Activated T-helper 1 cell treated with anti-CD3 and anti-CD28 coated beads, Interleukin-2, amount 50 U/mL, for 16 hours (primary cell): Measurements from ENCODE around the gene ADAM23.

Experiments used
- DNase-seq, 2 donors: peaks; one replicate each; pipeline ENCODE4 v3.0.0-alpha.2; 2020; ENCODE audit warnings: low read depth in 1 of 2, low spot score in 1 of 2

Gene ADAM23

GRCh38 chr2:206641226-206641625, 197.9 kb downstream of the ADAM23 start:
- no peak for DNase-seq

GRCh38 chr2:206642075-206643025, 199.0 kb downstream of the ADAM23 start, which contains the start of gene FAM237A:
Gene FAM237A (plus strand): TSS chr2:206642487. CDS start chr2:206644237, 1,750 bp downstream.
- no peak for DNase-seq

DNA sequence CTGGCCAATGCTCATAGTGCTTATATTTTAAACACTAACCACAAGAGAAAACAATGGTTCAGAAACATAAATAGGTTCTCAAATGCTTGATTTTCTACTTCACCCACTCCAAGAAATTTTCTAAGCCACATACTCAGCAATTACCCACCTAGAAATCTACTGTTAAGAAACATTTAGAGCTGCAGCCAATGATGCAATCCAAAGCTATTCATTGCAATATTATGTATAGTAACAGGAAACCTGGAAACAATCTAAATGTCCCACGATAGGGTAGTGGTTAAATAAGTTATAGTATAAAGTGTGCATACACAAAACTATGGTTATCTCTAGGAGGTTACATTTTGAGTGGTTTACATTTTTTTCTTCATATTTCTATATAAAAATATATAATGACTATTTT, 204.7 kb downstream of the ADAM23 start:
- DNase-seq = no peak

GRCh38 chr2:206657087-206657486, 213.8 kb downstream of the ADAM23 start:
- DNase-seq = no peak

DNA sequence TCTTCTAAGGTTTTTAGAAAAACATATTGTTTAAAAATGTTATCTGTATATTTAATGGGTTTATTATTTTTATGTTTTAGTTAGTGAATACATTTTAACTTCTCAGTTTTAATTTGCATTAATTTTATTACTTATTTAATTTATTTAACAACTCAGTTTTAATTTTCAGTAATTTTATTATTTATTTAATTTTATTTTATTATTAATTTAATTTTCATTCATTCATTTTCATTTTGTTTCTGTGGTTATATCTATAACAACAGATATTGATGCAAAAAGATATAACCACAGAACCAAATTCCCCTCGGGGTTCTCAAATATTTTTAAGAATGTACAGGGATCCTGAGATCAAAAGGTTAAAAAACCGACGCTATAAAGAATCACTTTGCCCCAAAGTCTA, 221.9 kb downstream of the ADAM23 start:
- no peak for DNase-seq
